Measurements from ENCODE around the gene TFPI. TPM values are rescaled to one million over a fixed set of nuclear protein-coding genes. Genes with fewer than 3 reads are reported as not detected.
"Not testable (repeated sequence)": the region's sequence is repeated elsewhere in the genome, so short reads cannot be mapped to it uniquely, and the experiment has no call there.

Gene TFPI
- total RNA-seq, 1 experiment from 2014 or later = 29.1 TPM

DNA sequence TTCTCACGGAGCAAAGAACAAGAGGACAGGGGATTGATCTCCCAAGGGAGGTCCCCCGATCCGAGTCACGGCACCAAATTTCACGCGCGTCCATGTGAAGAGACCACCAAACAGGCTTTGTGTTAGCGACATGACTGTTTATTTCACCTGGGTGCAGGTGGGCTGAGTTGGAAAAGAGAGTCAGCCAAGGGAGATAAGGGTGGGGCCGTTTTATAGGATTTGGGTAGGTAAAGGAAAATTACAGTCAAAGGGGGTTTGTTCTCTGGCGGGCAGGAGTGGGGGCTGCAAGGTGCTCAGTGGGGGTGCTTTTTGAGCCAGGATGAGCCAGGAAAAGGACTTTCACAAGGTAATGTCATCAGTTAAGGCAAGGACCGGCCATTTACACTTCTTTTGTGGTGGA is 11.4 kb upstream of the TFPI start:
- H3K4me1 ChIP-seq (ENCODE audit: control insufficient read depth in 1 of 2, insufficient read depth in 2 of 2, low read length in 2 of 2); H3K4me3 ChIP-seq (replicated peaks in 1 of 2; ENCODE audit: low read depth in 1 of 2, low read length in 2 of 2); H3K9me3 ChIP-seq (ENCODE audit: control insufficient read depth in 1 of 2, insufficient read depth in 1 of 2, low read depth in 1 of 2, low read length in 2 of 2); H3K36me3 ChIP-seq (ENCODE audit: control insufficient read depth in 1 of 2, insufficient read depth in 2 of 2, low read length in 2 of 2); H3K27ac ChIP-seq (ENCODE audit: low read depth, low read length); BruUV-seq (replicated peaks); H3K9me2 ChIP-seq (ENCODE audit: insufficient read depth); H3K4me2 ChIP-seq (ENCODE audit: low read length); DNase-seq (ENCODE audit: low read depth, low spot score); H3K9ac ChIP-seq (ENCODE audit: low read length); CTCF ChIA-PET; H3K27me3 ChIP-seq (ENCODE audit: insufficient read depth, low read length); H4K20me1 ChIP-seq (ENCODE audit: insufficient read depth); intact Hi-C loops (cut with micrococcal nuclease); ATAC-seq; H3K79me2 ChIP-seq (ENCODE audit: insufficient read depth, low read length); H2AFZ ChIP-seq (ENCODE audit: low read depth, low read length, poor library complexity, severe bottlenecking); RAD21 ChIA-PET (ENCODE audit: low non-redundant PET in 1 of 2, low total read pairs in 2 of 2, uncharacterized antibody in 2 of 2, unreplicated experiment in 2 of 2); POLR2A ChIA-PET: not testable (repeated sequence)

DNA sequence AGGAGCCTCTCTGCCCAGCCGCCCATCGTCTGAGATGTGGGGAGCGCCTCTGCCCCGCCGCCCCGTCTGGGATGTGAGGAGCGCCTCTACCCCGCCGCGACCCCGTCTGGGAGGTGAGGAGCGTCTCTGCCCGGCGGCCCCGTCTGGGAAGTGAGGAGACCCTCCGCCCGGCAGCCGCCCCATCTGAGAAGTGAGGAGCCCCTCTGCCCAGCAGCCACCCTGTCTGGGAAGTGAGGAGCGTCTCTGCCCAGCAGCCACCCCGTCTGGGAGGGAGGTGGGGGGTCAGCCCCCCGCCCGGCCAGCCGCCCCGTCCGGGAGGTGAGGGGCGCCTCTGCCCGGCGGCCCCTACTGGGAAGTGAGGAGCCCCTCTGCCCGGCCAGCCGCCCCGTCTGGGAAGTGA is 2.3 kb upstream of the TFPI start:
- DNase-seq (ENCODE audit: low read depth, low spot score); H3K36me3 ChIP-seq (ENCODE audit: control insufficient read depth in 1 of 2, insufficient read depth in 2 of 2, low read length in 2 of 2); H3K9me3 ChIP-seq (ENCODE audit: control insufficient read depth in 1 of 2, insufficient read depth in 1 of 2, low read depth in 1 of 2, low read length in 2 of 2); intact Hi-C loops (cut with micrococcal nuclease); H3K9ac ChIP-seq (ENCODE audit: low read length); RAD21 ChIA-PET (ENCODE audit: low non-redundant PET in 1 of 2, low total read pairs in 2 of 2, uncharacterized antibody in 2 of 2, unreplicated experiment in 2 of 2); CTCF ChIA-PET; H3K9me2 ChIP-seq (ENCODE audit: insufficient read depth); ATAC-seq; H2AFZ ChIP-seq (ENCODE audit: low read depth, low read length, poor library complexity, severe bottlenecking); H3K27ac ChIP-seq (ENCODE audit: low read depth, low read length); H3K4me3 ChIP-seq (replicated peaks in 1 of 2; ENCODE audit: low read depth in 1 of 2, low read length in 2 of 2); POLR2A ChIA-PET; H4K20me1 ChIP-seq (ENCODE audit: insufficient read depth); BruUV-seq (replicated peaks); H3K27me3 ChIP-seq (ENCODE audit: insufficient read depth, low read length); H3K4me2 ChIP-seq (ENCODE audit: low read length): not testable (repeated sequence)
- H3K79me2 ChIP-seq (ENCODE audit: insufficient read depth, low read length) = peaks cover 13% of the 10 kb centered on the region; the same call in 1 of the 2 replicates
- H3K4me1 ChIP-seq (ENCODE audit: control insufficient read depth in 1 of 2, insufficient read depth in 2 of 2, low read length in 2 of 2) = peaks cover 2 to 27% of the 10 kb centered on the region in 2 experiments; a peak in 3 of 4 replicates

DNA sequence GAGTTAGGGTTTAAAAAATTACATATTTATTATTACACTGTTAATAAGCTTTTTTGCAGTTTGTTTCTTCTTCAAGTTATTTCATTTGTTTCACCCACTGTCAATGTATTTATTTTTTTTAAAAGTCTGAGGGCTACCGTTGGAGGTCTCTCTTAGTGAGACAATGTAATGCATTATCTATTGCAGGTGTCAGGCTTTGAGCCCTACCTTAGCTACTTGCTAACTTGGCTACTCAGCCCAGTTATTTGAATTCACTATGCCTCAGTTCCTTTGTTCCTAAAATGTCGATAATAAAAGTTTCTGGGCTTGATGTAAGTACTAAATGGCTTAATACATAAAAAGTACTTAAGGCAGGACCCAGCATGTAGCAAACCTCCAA is 458 bp upstream of the TFPI start:
- CTCF ChIA-PET = interaction anchor here (1.0 kb wide), 1 partner anchor 55 kb away, joined by 4 read pairs; no protein-coding TSS in a partner anchor
- RAD21 ChIA-PET (ENCODE audit: low non-redundant PET in 1 of 2, low total read pairs in 2 of 2, uncharacterized antibody in 2 of 2, unreplicated experiment in 2 of 2) = no interaction called here
- Histone ChIP-seq H2AFZ (ENCODE audit: low read depth, low read length, poor library complexity, severe bottlenecking) (peak overlapping the region; percentile 93), H3K27me3 (ENCODE audit: insufficient read depth, low read length) (no peaks in the 10 kb centered on the region), H4K20me1 (ENCODE audit: insufficient read depth) (no peaks in the 10 kb centered on the region), H3K36me3 (ENCODE audit: control insufficient read depth in 1 of 2, insufficient read depth in 2 of 2, low read length in 2 of 2) (no peaks in the 10 kb centered on the region), H3K4me3 (replicated peaks in 1 of 2; ENCODE audit: low read depth in 1 of 2, low read length in 2 of 2) (peak overlapping the region; percentile 55 to 65), H3K9ac (ENCODE audit: low read length) (peak overlapping the region; percentile 69), H3K4me1 (ENCODE audit: control insufficient read depth in 1 of 2, insufficient read depth in 2 of 2, low read length in 2 of 2) (peaks cover 8 to 44% of the 10 kb centered on the region in 2 experiments; a peak in 3 of 4 replicates), H3K79me2 (ENCODE audit: insufficient read depth, low read length) (peaks cover 16% of the 10 kb centered on the region; the same call in 1 of the 2 replicates), H3K9me2 (ENCODE audit: insufficient read depth) (no peaks in the 10 kb centered on the region), H3K9me3 (ENCODE audit: control insufficient read depth in 1 of 2, insufficient read depth in 1 of 2, low read depth in 1 of 2, low read length in 2 of 2) (no peaks in the 10 kb centered on the region), H3K27ac (ENCODE audit: low read depth, low read length) (peak overlapping the region; percentile 44; the same call in 1 of the 2 replicates), H3K4me2 (ENCODE audit: low read length) (peak overlapping the region; percentile 85)
- POLR2A ChIA-PET = interaction anchor here (1.3 kb wide), 1 partner anchor 10 kb away, joined by 5 read pairs; no protein-coding TSS in a partner anchor
- peak; percentile 42; the same call in 1 of the 2 replicates for ATAC-seq
- intact Hi-C loops (cut with micrococcal nuclease) = no loop called here
- BruUV-seq (replicated peaks) = no TSS peak
- DNase-seq (ENCODE audit: low read depth, low spot score) = no peak
- TF ChIP-seq, protein P1, sequence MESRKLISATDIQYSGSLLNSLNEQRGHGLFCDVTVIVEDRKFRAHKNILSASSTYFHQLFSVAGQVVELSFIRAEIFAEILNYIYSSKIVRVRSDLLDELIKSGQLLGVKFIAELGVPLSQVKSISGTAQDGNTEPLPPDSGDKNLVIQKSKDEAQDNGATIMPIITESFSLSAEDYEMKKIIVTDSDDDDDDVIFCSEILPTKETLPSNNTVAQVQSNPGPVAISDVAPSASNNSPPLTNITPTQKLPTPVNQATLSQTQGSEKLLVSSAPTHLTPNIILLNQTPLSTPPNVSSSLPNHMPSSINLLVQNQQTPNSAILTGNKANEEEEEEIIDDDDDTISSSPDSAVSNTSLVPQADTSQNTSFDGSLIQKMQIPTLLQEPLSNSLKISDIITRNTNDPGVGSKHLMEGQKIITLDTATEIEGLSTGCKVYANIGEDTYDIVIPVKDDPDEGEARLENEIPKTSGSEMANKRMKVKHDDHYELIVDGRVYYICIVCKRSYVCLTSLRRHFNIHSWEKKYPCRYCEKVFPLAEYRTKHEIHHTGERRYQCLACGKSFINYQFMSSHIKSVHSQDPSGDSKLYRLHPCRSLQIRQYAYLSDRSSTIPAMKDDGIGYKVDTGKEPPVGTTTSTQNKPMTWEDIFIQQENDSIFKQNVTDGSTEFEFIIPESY (IDR thresholded peaks at IDR 0.05; ENCODE audit: extremely low read depth, insufficient replicate concordance, low read length) = no peak
- TF ChIP-seq ELF1 (IDR thresholded peaks at IDR 0.05; ENCODE audit: borderline replicate concordance, low read depth) = no peak
- no peak for TF ChIP-seq SRF (IDR thresholded peaks at IDR 0.05; ENCODE audit: low read depth)
- TF ChIP-seq EZH2 (IDR thresholded peaks at IDR 0.05) = no peak
- TF ChIP-seq RAD21 (IDR thresholded peaks at IDR 0.05; ENCODE audit: low read depth) = no peak
- TF ChIP-seq POLR2A (IDR thresholded peaks at IDR 0.05; ENCODE audit: borderline replicate concordance, extremely low read depth, insufficient read depth, insufficient read length) = no peak
- no peak for TF ChIP-seq ZFX (IDR thresholded peaks at IDR 0.05)
- no peak for TF ChIP-seq YY1 (IDR thresholded peaks at IDR 0.05; ENCODE audit: extremely low read depth, insufficient replicate concordance, low read depth, low read length)
- no peak for TF ChIP-seq CEBPB (IDR thresholded peaks at IDR 0.05; ENCODE audit: low read depth)
- no peak for TF ChIP-seq ZNF274 (IDR thresholded peaks at IDR 0.05; ENCODE audit: low read depth, low read length)

Data from HCT116 (cell line).